HG02798 (cell line): ENCODE data around the gene POPDC3.
"Not testable (repeated sequence)": the region's sequence is repeated elsewhere in the genome, so short reads cannot be mapped to it uniquely, and the experiment has no call there.

ENCODE experiments used
- ATAC-seq: cut with Tn5 transposase; IDR thresholded peaks from one replicate; pipeline ENCODE4 v1.9.1; 2021; ENCODE audit warnings: mild to moderate bottlenecking; ENCODE audit not compliant: unreplicated experiment, poor library complexity

Gene POPDC3, protein sequence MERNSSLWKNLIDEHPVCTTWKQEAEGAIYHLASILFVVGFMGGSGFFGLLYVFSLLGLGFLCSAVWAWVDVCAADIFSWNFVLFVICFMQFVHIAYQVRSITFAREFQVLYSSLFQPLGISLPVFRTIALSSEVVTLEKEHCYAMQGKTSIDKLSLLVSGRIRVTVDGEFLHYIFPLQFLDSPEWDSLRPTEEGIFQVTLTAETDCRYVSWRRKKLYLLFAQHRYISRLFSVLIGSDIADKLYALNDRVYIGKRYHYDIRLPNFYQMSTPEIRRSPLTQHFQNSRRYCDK

GRCh38 chr6:105179244-105180065 lies at the start of gene POPDC3:
TSS of gene POPDC3 (minus strand) at chr6:105180014. CDS start at chr6:105161909, 18,105 bp downstream.
- ATAC-seq = peak; percentile 52

- no peak for ATAC-seq
Measured at GRCh38 chr6:105227295-105227767, 47.5 kb upstream of the POPDC3 start.

DNA sequence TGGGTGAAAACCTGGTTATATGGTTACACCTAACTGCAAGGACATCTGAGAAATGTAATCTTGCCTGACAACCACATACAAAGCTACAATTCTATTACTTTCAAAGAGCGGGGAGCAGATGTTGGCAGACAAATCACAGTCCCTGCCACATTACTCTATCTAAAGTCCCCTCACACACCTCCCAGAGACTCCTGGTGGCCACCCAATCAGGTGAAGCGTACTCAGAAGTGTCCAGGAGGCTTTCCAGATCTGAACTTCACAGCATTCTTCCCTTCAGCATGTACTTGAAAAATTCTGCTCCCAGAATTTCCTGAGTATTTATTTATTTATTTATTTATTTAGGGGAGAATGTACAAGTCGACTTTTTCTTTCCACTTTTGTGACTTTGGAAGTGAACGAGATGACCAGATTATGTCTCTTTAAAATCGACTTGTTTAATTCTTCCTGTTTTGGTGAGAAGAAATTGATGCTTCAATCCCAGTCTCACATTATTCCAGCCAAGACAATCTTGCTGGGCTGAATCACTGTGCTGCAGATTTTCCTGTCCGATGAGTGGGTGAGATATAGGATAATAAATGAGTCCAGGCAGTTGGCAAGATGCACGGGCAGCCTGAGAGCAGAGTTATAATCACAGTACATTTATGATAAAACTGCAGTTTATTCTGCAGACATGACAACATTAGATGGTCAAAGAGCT lies 46.9 kb upstream of the POPDC3 start:
- ATAC-seq = no peak

DNA sequence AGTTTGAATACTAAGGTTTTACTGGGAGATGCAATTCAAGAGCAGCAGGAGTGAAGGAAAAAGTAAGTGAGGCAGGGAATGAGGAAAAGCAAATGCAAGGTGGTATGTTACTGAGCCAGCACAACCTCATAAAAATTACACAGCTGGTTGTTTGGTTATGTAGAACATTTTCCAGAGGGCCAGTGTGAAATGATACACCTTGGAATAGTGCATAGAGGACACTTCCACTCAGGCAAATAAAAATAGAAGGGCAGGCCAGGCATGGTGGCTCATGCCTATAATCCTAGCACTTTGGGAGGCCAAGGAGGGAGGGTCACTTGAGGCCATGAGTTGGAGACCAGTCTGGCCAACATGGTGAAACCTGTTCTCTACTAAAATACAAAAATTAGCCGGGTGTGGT lies 43.4 kb upstream of the POPDC3 start:
- ATAC-seq = no peak

- not testable (repeated sequence) for ATAC-seq
Measured at GRCh38 chr6:105221219-105221618, 41.4 kb upstream of the POPDC3 start.

- ATAC-seq = no peak
Measured at GRCh38 chr6:105220186-105220585, 40.4 kb upstream of the POPDC3 start.

GRCh38 chr6:105219218-105219617 lies 39.4 kb upstream of the POPDC3 start:
- not testable (repeated sequence) for ATAC-seq

- no peak for ATAC-seq
Measured at GRCh38 chr6:105215506-105215905, 35.7 kb upstream of the POPDC3 start.

GRCh38 chr6:105214668-105215067 lies 34.9 kb upstream of the POPDC3 start:
- ATAC-seq = no peak

DNA sequence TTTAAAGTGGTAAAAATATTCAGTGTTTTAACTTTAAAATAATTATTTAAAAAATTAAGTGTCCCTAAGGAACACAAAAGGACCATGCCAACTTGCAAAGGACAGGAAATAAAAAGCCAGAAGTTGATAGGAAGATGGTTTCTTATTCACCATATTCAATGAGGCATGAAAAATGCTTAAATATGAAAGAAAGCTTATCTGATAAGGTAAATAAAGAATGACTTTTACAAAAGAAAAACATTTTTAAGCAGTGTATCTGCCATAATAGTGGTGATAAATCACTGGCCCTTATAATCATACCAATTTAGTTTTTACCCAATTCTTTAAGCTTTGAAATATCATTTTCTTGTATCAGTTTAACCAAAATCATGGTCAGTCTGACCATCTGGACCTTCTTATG lies 33.5 kb upstream of the POPDC3 start:
- ATAC-seq = no peak

- ATAC-seq = no peak
Measured at GRCh38 chr6:105212587-105212986, 32.8 kb upstream of the POPDC3 start.

DNA sequence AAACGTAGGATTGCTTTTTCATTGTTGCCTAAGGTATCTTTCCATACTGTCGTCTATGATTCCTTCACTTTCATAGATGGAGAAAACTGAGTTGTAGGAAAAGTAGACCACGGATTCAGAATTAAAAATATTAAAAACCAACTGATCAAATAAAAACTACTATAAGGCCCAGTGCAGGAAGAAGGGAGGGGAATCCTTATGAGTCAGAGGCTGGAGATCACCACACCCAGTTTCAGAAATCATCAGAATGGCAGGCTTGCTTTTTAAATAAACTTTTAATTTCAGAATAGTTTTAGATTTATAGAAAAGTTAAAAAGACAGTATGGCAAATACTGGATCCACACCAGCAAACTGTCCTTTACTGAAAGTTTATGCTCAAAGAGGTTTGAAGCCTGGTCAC lies 32.0 kb upstream of the POPDC3 start:
- no peak for ATAC-seq

- no peak for ATAC-seq
Measured at GRCh38 chr6:105210932-105211531, 31.2 kb upstream of the POPDC3 start.

DNA sequence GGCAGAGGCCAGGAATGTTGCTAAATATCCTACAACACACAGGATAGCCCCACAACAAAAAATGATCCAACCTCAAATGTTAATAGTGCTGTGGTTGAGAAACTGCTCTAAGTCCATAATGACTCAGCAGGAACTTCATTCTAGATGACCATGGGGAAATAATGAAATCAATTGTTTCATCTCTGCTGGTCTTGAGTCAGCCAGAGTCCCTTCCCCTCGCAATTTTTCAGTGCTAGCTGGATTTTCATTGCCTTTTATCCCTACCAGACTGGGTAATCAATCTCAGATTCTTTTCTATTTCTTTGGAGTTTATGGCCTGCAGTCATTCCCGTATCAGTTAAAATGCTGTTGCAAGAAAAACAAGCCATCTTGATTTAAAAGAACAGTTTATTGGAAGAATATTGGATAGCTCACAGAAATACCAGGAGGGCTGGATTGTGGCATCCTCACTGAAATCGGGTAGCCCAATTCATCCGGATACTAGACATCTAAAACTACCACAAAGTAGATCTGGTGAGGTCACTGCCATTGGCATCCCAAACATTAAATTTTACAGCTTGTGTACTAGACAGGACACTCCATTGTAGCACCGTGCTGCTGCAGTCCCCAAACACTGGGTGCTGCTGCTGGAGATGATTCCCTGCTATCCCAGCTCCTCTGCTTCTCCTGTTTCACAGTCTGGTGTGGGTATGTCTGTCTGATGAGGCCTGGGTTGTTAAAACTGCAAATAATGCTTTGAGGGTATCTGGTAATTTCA lies 30.3 kb upstream of the POPDC3 start:
- ATAC-seq = no peak

DNA sequence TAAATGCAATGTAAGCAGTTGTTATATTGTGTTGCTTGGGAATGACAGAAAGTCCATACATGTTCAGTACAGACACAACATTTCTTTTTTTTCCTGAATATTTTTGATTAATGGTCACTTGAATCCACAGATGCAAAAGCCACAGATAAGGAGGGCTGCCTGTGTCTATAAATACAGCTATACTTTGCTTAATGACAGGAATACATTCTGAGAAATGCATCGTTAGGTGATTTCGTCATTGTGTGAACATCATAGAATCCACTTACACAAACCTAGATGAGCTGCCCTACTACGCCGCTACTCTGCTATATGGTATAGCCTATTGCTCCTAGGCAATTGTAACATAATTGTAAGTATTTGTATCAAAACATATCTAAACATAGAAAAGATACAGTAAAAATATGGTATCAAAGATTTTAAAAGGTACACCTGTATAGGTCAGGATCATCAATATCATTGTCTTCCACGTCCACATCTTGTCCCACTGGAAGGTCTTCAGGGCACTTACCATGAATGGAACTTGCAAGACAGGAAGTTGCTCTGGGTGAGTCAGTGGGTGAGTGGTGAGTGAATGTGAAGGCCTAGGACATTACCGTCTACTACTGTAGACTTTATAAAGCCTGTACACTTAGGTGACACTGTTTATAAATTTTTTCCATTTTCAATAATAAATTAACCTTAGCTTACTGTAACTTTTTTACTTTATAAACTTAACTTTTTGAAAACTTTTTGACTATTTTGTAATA lies 27.9 kb upstream of the POPDC3 start:
- ATAC-seq = no peak

- no peak for ATAC-seq
Measured at GRCh38 chr6:105204768-105205167, 25.0 kb upstream of the POPDC3 start.

GRCh38 chr6:105204331-105204730 lies 24.5 kb upstream of the POPDC3 start:
- no peak for ATAC-seq

DNA sequence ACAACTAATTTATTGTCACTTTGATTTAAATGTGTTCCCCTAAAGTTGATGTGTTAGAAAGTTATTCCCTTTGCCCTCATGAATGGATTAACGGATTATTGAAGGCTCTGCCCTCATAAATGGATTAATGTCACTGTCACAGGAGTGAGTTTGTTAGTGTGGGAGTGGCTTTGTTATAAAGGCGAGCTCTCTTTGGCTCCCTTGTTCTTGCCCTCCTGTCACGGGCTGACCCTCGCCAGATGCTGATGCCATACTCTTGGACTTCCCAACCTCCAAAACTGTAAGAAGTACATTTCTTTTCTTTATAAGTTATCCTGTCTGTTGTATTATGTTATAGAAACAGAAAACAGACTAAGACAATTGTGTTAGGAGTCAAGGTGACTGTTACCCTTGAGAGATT lies 22.7 kb upstream of the POPDC3 start:
- no peak for ATAC-seq

- ATAC-seq = no peak
Measured at GRCh38 chr6:105200133-105200730, 20.4 kb upstream of the POPDC3 start.
